Measurements from ENCODE around the gene IL25. TPM values are rescaled to one million over a fixed set of nuclear protein-coding genes. Genes with fewer than 3 reads are reported as not detected.

The IL25 gene
- total and polyA plus RNA-seq, 4 donors, result not detected

- DNase-seq (no peak), ATAC-seq (ENCODE audit: insufficient read depth, low FRiP score) (no peak)
- no peak for TF ChIP-seq CTCF (IDR thresholded peaks at IDR 0.05; ENCODE audit: control extremely low read depth, extremely low read depth)
- Histone ChIP-seq H3K9me3 (ENCODE audit: control insufficient read depth in 4 of 4, insufficient read depth in 3 of 4, low read length in 3 of 4) (no peaks in the 10 kb centered on the region), H3K4me3 (no peak overlapping the region), H3K27ac (ENCODE audit: low read depth in 1 of 2, low read length in 1 of 2) (no peak overlapping the region), H3K9ac (ENCODE audit: insufficient read depth in 1 of 2, low read length in 2 of 2) (no peak overlapping the region), H3K27me3 (ENCODE audit: control insufficient read depth in 3 of 3, insufficient read depth in 3 of 3, low read length in 2 of 3) (no peaks in the 10 kb centered on the region), H3K4me1 (ENCODE audit: control insufficient read depth in 5 of 5, insufficient read depth in 5 of 5, low read length in 5 of 5) (peaks cover 0 to 10% (median 6%) of the 10 kb centered on the region in 5 donors), H3K36me3 (ENCODE audit: control insufficient read depth in 4 of 4, insufficient read depth in 4 of 4, low read length in 4 of 4) (peaks cover 0 to 20% (median 6%) of the 10 kb centered on the region in 4 donors)
- 90 to 91% methylated on average over 6 of the region's 6 CpGs for WGBS, 2 donors
These were observed 16.7 kb upstream of the IL25 start for GRCh38 chr14:23355871-23356435.

GRCh38 chr14:23356662-23357061 lies 15.9 kb upstream of the IL25 start:
- H3K4me3 ChIP-seq, result no peak overlapping the region
- H3K36me3 ChIP-seq (ENCODE audit: control insufficient read depth in 4 of 4, insufficient read depth in 4 of 4, low read length in 4 of 4), result peaks cover 0 to 23% (median 9%) of the 10 kb centered on the region in 4 donors
- no peak for TF ChIP-seq CTCF (IDR thresholded peaks at IDR 0.05; ENCODE audit: control extremely low read depth, extremely low read depth)
- H3K9ac ChIP-seq (ENCODE audit: insufficient read depth in 1 of 2, low read length in 2 of 2), result no peak overlapping the region
- no peaks in the 10 kb centered on the region for H3K9me3 ChIP-seq (ENCODE audit: control insufficient read depth in 4 of 4, insufficient read depth in 3 of 4, low read length in 3 of 4)
- DNase-seq (no peak), ATAC-seq (ENCODE audit: insufficient read depth, low FRiP score) (no peak)
- no peak overlapping the region for H3K27ac ChIP-seq (ENCODE audit: low read depth in 1 of 2, low read length in 1 of 2)
- 94 to 96% methylated on average over 4 of the region's 4 CpGs for WGBS, 2 donors
- H3K4me1 ChIP-seq (ENCODE audit: control insufficient read depth in 5 of 5, insufficient read depth in 5 of 5, low read length in 5 of 5), result peaks cover 0 to 14% (median 5%) of the 10 kb centered on the region in 5 donors
- no peaks in the 10 kb centered on the region for H3K27me3 ChIP-seq (ENCODE audit: control insufficient read depth in 3 of 3, insufficient read depth in 3 of 3, low read length in 2 of 3)

GRCh38 chr14:23357261-23357660 lies 15.3 kb upstream of the IL25 start:
- Histone ChIP-seq H3K27me3 (ENCODE audit: control insufficient read depth in 3 of 3, insufficient read depth in 3 of 3, low read length in 2 of 3) (no peaks in the 10 kb centered on the region), H3K9me3 (ENCODE audit: control insufficient read depth in 4 of 4, insufficient read depth in 3 of 4, low read length in 3 of 4) (no peaks in the 10 kb centered on the region), H3K36me3 (ENCODE audit: control insufficient read depth in 4 of 4, insufficient read depth in 4 of 4, low read length in 4 of 4) (peaks cover 0 to 25% (median 12%) of the 10 kb centered on the region in 4 donors), H3K4me1 (ENCODE audit: control insufficient read depth in 5 of 5, insufficient read depth in 5 of 5, low read length in 5 of 5) (peaks cover 0 to 14% (median 3%) of the 10 kb centered on the region in 5 donors), H3K27ac (ENCODE audit: low read depth in 1 of 2, low read length in 1 of 2) (no peak overlapping the region), H3K4me3 (no peak overlapping the region), H3K9ac (ENCODE audit: insufficient read depth in 1 of 2, low read length in 2 of 2) (no peak overlapping the region)
- DNase-seq (no peak), ATAC-seq (ENCODE audit: insufficient read depth, low FRiP score) (no peak)
- WGBS, 2 donors, result 90 to 93% methylated on average over 8 of the region's 8 CpGs
- no peak for TF ChIP-seq CTCF (IDR thresholded peaks at IDR 0.05; ENCODE audit: control extremely low read depth, extremely low read depth)

GRCh38 chr14:23358042-23358441 lies 14.6 kb upstream of the IL25 start:
- Histone ChIP-seq H3K4me3 (no peak overlapping the region), H3K27ac (ENCODE audit: low read depth in 1 of 2, low read length in 1 of 2) (no peak overlapping the region), H3K9ac (ENCODE audit: insufficient read depth in 1 of 2, low read length in 2 of 2) (no peak overlapping the region), H3K4me1 (ENCODE audit: control insufficient read depth in 5 of 5, insufficient read depth in 5 of 5, low read length in 5 of 5) (peaks cover 0 to 16% (median 0%) of the 10 kb centered on the region in 5 donors), H3K9me3 (ENCODE audit: control insufficient read depth in 4 of 4, insufficient read depth in 3 of 4, low read length in 3 of 4) (no peaks in the 10 kb centered on the region), H3K36me3 (ENCODE audit: control insufficient read depth in 4 of 4, insufficient read depth in 4 of 4, low read length in 4 of 4) (peaks cover 0 to 25% (median 13%) of the 10 kb centered on the region in 4 donors), H3K27me3 (ENCODE audit: control insufficient read depth in 3 of 3, insufficient read depth in 3 of 3, low read length in 2 of 3) (no peaks in the 10 kb centered on the region)
- 86 to 87% methylated on average over 3 of the region's 3 CpGs for WGBS, 2 donors
- TF ChIP-seq CTCF (IDR thresholded peaks at IDR 0.05; ENCODE audit: control extremely low read depth, extremely low read depth), result no peak
- DNase-seq (no peak), ATAC-seq (ENCODE audit: insufficient read depth, low FRiP score) (no peak)
